Amygdala (tissue), 56 donors: ENCODE data around the gene LPCAT1.
"Not testable (repeated sequence)": the region's sequence is repeated elsewhere in the genome, so short reads cannot be mapped to it uniquely, and the experiment has no call there.

ENCODE experiments used
- DNase-seq, 56 donors: peaks; one replicate each; lab custom pipeline; 2025; lab: John Stamatoyannopoulos, UW

The LPCAT1 gene

GRCh38 chr5:1471997-1472963 lies 51.5 kb downstream of the LPCAT1 start:
- DNase-seq, result no peak

GRCh38 chr5:1471240-1471853 lies 52.4 kb downstream of the LPCAT1 start:
- DNase-seq, result no peak

GRCh38 chr5:1470762-1471211 lies 53.0 kb downstream of the LPCAT1 start:
- DNase-seq, result no peak

GRCh38 chr5:1468629-1469527 lies 54.9 kb downstream of the LPCAT1 start:
- DNase-seq, result no peak

- DNase-seq, result peak in 8 of 56 donors; percentile 3 to 47 (median 15)
Observed at GRCh38 chr5:1468247-1468612, 55.5 kb downstream of the LPCAT1 start.

- DNase-seq, result no peak
Observed at GRCh38 chr5:1467341-1468246, 56.2 kb downstream of the LPCAT1 start.

- DNase-seq, result no peak
Observed at GRCh38 chr5:1466631-1467265, 57.0 kb downstream of the LPCAT1 start.

- no peak for DNase-seq
Observed at GRCh38 chr5:1465966-1466471, 57.7 kb downstream of the LPCAT1 start.

GRCh38 chr5:1465117-1465516 lies 58.6 kb downstream of the LPCAT1 start:
- DNase-seq, result no peak

GRCh38 chr5:1464511-1464910 lies 59.2 kb downstream of the LPCAT1 start:
- no peak for DNase-seq

- no peak for DNase-seq
Observed at GRCh38 chr5:1464096-1464446, 59.7 kb downstream of the LPCAT1 start.

GRCh38 chr5:1463326-1464095 lies 60.2 kb downstream of the LPCAT1 start:
- no peak for DNase-seq

- no peak for DNase-seq
Observed at GRCh38 chr5:1462358-1462757, 61.4 kb downstream of the LPCAT1 start.

- DNase-seq, result no peak
Observed at GRCh38 chr5:1461396-1461795, 62.4 kb downstream of the LPCAT1 start.

- no peak for DNase-seq
Observed at GRCh38 chr5:1460054-1460682, 63.6 kb downstream of the LPCAT1 start.

- DNase-seq, result not testable (repeated sequence)
Observed at GRCh38 chr5:1459435-1459834, 64.3 kb downstream of the LPCAT1 start.

- DNase-seq, result not testable (repeated sequence)
Observed at GRCh38 chr5:1456110-1456881, 67.5 kb downstream of the LPCAT1 start.
